GM13977 (cell line): ENCODE results near the gene TAF12.
"Not testable (repeated sequence)": the region's sequence is repeated elsewhere in the genome, so short reads cannot be mapped to it uniquely, and the experiment has no call there.

ENCODE experiments used
- DNase-seq: peaks from one replicate; pipeline ENCODE4 v3.0.0; 2012; ENCODE audit warnings: low spot score
- CTCF ChIP-seq: IDR thresholded peaks from 2 replicates; pipeline ENCODE4 v1.5.1; 2012; ENCODE audit warnings: mild to moderate bottlenecking, control low read depth; ENCODE audit not compliant: insufficient read depth; ENCODE audit errors: extremely low read depth, missing control alignments
- in situ Hi-C: fragments of 300-500 bp; cut with MboI; formaldehyde crosslinking; loops from one replicate; pipeline ENCODE4 v1.12.0; 2022; ENCODE audit warnings: low sequenced_read_pairs, low pct_unique_long_range_greater_than_20kb, mixed read lengths, inconsistent platforms; ENCODE audit not compliant: unreplicated experiment

Gene TAF12

GRCh38 chr1:28648474-28649198 lies 5.8 kb upstream of the TAF12 start, which contains the start of gene RNU11:
Gene RNU11 (plus strand): TSS chr1:28648600.
- no peak for TF ChIP-seq CTCF
- DNase-seq: peak; percentile 76
- in situ Hi-C loops: loop anchor here (10.0 kb wide), 1 partner anchor 226 kb away; no protein-coding TSS in a partner anchor

- in situ Hi-C loops: loop anchor here (10.0 kb wide), 1 partner anchor 227 kb away; no protein-coding TSS in a partner anchor
- no peak for TF ChIP-seq CTCF
- DNase-seq: peak; percentile 84
Measured at GRCh38 chr1:28648008-28648473, 5.2 kb upstream of the TAF12 start.

- in situ Hi-C loops: loop anchor here (10.0 kb wide), 1 partner anchor 229 kb away; no protein-coding TSS in a partner anchor
- TF ChIP-seq CTCF: no peak
- DNase-seq: no peak
Measured at GRCh38 chr1:28646040-28646439, 3.2 kb upstream of the TAF12 start.

GRCh38 chr1:28645406-28645805 lies 2.5 kb upstream of the TAF12 start:
- not testable (repeated sequence) for DNase-seq
- in situ Hi-C loops: loop anchor here (10.0 kb wide), 1 partner anchor 229 kb away; no protein-coding TSS in a partner anchor

GRCh38 chr1:28644494-28644893 lies 1.6 kb upstream of the TAF12 start:
- in situ Hi-C loops: loop anchor here (10.0 kb wide), 1 partner anchor 230 kb away; no protein-coding TSS in a partner anchor
- DNase-seq: peak; percentile 10
- TF ChIP-seq CTCF: no peak

- DNase-seq: peak; percentile 40
- in situ Hi-C loops: loop anchor here (10.0 kb wide), 1 partner anchor 233 kb away; no protein-coding TSS in a partner anchor
- TF ChIP-seq CTCF: no peak
Measured at GRCh38 chr1:28642056-28642846, 616 bp downstream of the TAF12 start.
